Neural cell (in vitro differentiated cells): Measurements from ENCODE around the gene GPR161. TPM values are rescaled to one million over a fixed set of nuclear protein-coding genes. Genes with fewer than 3 reads are reported as not detected.

Experiments used
- H2AFZ ChIP-seq: fragments of 200-600, 300-800 bp; sonication (generic), shearing (Covaris generic); 2 replicates; pipeline ENCODE4 v1.6.0; 2014; ENCODE audit warnings: low read depth, mild to moderate bottlenecking, antibody characterized with exemption, low read length, moderate library complexity
- H3F3A ChIP-seq: fragments of 200-600 bp; shearing (Covaris generic); 2 replicates; pipeline ENCODE4 v1.6.1; 2016; ENCODE audit warnings: mild to moderate bottlenecking, moderate library complexity, mixed read lengths, antibody characterized with exemption, low read length; ENCODE audit not compliant: insufficient read depth, poor library complexity, severe bottlenecking
- H3K27ac ChIP-seq: fragments of 200-600, 300-800 bp; sonication (generic), shearing (Covaris generic); 2 replicates; pipeline ENCODE4 v1.5.1; 2014; ENCODE audit warnings: mild to moderate bottlenecking, low read length, moderate library complexity
- H3K27me3 ChIP-seq: fragments of 300-800, 200-600 bp; sonication (generic), shearing (Covaris generic); 2 replicates; pipeline ENCODE4 v1.6.0; 2014; ENCODE audit warnings: mild to moderate bottlenecking, low read depth, low read length, moderate library complexity; ENCODE audit not compliant: insufficient read depth
- H3K36me3 ChIP-seq: fragments of 300-800, 200-600 bp; sonication (generic), shearing (Covaris generic); 2 replicates; pipeline ENCODE4 v1.5.1; 2014; ENCODE audit warnings: mild to moderate bottlenecking, antibody characterized with exemption, low read length, moderate library complexity; ENCODE audit not compliant: insufficient read depth
- H3K4me2 ChIP-seq: fragments of 300-800, 200-600 bp; sonication (generic), shearing (Covaris generic); 2 replicates; pipeline ENCODE4 v1.6.0; 2014; ENCODE audit warnings: mild to moderate bottlenecking, low read length
- H3K4me3 ChIP-seq: fragments of 300-800, 200-600 bp; sonication (generic), shearing (Covaris generic); 2 replicates; pipeline ENCODE4 v1.5.1; 2014; ENCODE audit warnings: mild to moderate bottlenecking, low read length, moderate library complexity
- H3K79me2 ChIP-seq: fragments of 200-600 bp; shearing (Covaris generic); replicated peaks from 2 replicates; pipeline ENCODE4 v1.6.0; 2014; ENCODE audit warnings: mild to moderate bottlenecking, low read length, moderate library complexity; ENCODE audit not compliant: insufficient read depth
- H3K9ac ChIP-seq: fragments of 300-800, 200-600 bp; sonication (generic), shearing (Covaris generic); 2 replicates; pipeline ENCODE4 v1.6.1; 2016; ENCODE audit warnings: mild to moderate bottlenecking, low read length, mixed read lengths
- H3K9me2 ChIP-seq: fragments of 200-600 bp; shearing (Covaris generic); 2 replicates; pipeline ENCODE4 v1.6.1; 2016; ENCODE audit warnings: mild to moderate bottlenecking, low read length, mixed read lengths; ENCODE audit not compliant: insufficient read depth
- H3K9me3 ChIP-seq: fragments of 200-600, 300-800 bp; sonication (generic), shearing (Covaris generic); 2 replicates; pipeline ENCODE4 v1.6.1; 2016; ENCODE audit warnings: mild to moderate bottlenecking, mixed run types, low read length, moderate library complexity, mixed read lengths
- H4K20me1 ChIP-seq: fragments of 200-600 bp; shearing (Covaris generic); 2 replicates; pipeline ENCODE4 v1.6.1; 2016; ENCODE audit warnings: mild to moderate bottlenecking, mixed run types; ENCODE audit not compliant: insufficient read depth
- EP300 ChIP-seq: fragments of 450-650 bp; conservative IDR thresholded peaks from 2 replicates; pipeline ENCODE4 v1.6.1; 2014; ENCODE audit warnings: antibody characterized with exemption, mild to moderate bottlenecking, moderate library complexity; ENCODE audit not compliant: poor library complexity, severe bottlenecking
- EZH2 ChIP-seq: fragments of 200-600, 300-800 bp; shearing (Covaris generic), sonication (generic); IDR thresholded peaks from 2 replicates; pipeline ENCODE4 v1.6.1; 2014; ENCODE audit warnings: antibody characterized with exemption, low read length, borderline replicate concordance, mild to moderate bottlenecking; ENCODE audit not compliant: insufficient read depth, poor library complexity, severe bottlenecking
- MXI1 ChIP-seq: fragments of 450-650 bp; conservative IDR thresholded peaks from 2 replicates; pipeline ENCODE4 v1.6.1; 2014; ENCODE audit warnings: antibody characterized with exemption, mild to moderate bottlenecking; ENCODE audit not compliant: poor library complexity, severe bottlenecking
- POLR2AphosphoS5 ChIP-seq: IDR thresholded peaks from 2 replicates; pipeline ENCODE4 v1.6.1; 2012
- RAD21 ChIP-seq: fragments of 450-650 bp; conservative IDR thresholded peaks from 2 replicates; pipeline ENCODE4 v1.6.1; 2014; ENCODE audit warnings: antibody characterized with exemption, mild to moderate bottlenecking, moderate library complexity
- SMC3 ChIP-seq: fragments of 450-650 bp; conservative IDR thresholded peaks from 2 replicates; pipeline ENCODE4 v1.6.1; 2014; ENCODE audit warnings: antibody characterized with exemption, mild to moderate bottlenecking, moderate library complexity; ENCODE audit not compliant: poor library complexity
- TAF1 ChIP-seq: IDR thresholded peaks from 2 replicates; pipeline ENCODE4 v1.6.1; 2012; ENCODE audit warnings: low read depth
- polyA plus RNA-seq: library from polyadenylated mRNA; depleted of rRNA; stranded (reverse); fragments of >200 nt; gene quantifications from 2 replicates; pipeline ENCODE4 v1.2.3, GENCODE V29; 2014
- TF ChIP-seq, protein P1 (sequence below): IDR thresholded peaks from 2 replicates; pipeline ENCODE4 v1.6.1; 2012; ENCODE audit warnings: borderline replicate concordance
- TF ChIP-seq, protein P2 (sequence below): fragments of 450-650 bp; IDR thresholded peaks from 2 replicates; pipeline ENCODE4 v1.5.1; 2014; ENCODE audit warnings: antibody characterized with exemption, mild to moderate bottlenecking, moderate library complexity; ENCODE audit not compliant: poor library complexity, severe bottlenecking

Gene GPR161
- polyA plus RNA-seq, 1 donor from 2014 or later, result 39.0 TPM

GRCh38 chr1:168097921-168098528, 38.7 kb downstream of the GPR161 start:
- Histone ChIP-seq H3K79me2 (no peaks in the 10 kb centered on the region), H4K20me1 (no peaks in the 10 kb centered on the region), H3K4me2 (no peak overlapping the region), H3F3A (no peaks in the 10 kb centered on the region), H3K9ac (no peak overlapping the region), H3K36me3 (no peaks in the 10 kb centered on the region), H2AFZ (no peak overlapping the region), H3K9me3 (no peaks in the 10 kb centered on the region), H3K4me3 (no peak overlapping the region), H3K9me2 (no peaks in the 10 kb centered on the region), H3K27ac (no peak overlapping the region), H3K27me3 (no peaks in the 10 kb centered on the region)
- no peak for TF ChIP-seq EZH2
- TF ChIP-seq, protein P1, sequence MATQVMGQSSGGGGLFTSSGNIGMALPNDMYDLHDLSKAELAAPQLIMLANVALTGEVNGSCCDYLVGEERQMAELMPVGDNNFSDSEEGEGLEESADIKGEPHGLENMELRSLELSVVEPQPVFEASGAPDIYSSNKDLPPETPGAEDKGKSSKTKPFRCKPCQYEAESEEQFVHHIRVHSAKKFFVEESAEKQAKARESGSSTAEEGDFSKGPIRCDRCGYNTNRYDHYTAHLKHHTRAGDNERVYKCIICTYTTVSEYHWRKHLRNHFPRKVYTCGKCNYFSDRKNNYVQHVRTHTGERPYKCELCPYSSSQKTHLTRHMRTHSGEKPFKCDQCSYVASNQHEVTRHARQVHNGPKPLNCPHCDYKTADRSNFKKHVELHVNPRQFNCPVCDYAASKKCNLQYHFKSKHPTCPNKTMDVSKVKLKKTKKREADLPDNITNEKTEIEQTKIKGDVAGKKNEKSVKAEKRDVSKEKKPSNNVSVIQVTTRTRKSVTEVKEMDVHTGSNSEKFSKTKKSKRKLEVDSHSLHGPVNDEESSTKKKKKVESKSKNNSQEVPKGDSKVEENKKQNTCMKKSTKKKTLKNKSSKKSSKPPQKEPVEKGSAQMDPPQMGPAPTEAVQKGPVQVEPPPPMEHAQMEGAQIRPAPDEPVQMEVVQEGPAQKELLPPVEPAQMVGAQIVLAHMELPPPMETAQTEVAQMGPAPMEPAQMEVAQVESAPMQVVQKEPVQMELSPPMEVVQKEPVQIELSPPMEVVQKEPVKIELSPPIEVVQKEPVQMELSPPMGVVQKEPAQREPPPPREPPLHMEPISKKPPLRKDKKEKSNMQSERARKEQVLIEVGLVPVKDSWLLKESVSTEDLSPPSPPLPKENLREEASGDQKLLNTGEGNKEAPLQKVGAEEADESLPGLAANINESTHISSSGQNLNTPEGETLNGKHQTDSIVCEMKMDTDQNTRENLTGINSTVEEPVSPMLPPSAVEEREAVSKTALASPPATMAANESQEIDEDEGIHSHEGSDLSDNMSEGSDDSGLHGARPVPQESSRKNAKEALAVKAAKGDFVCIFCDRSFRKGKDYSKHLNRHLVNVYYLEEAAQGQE, result no peak
- TF ChIP-seq SMC3, result no peak
- TF ChIP-seq RAD21, result no peak
- no peak for TF ChIP-seq TAF1

- Histone ChIP-seq H3K79me2 (no peaks in the 10 kb centered on the region), H3K4me3 (no peak overlapping the region), H3K27me3 (no peaks in the 10 kb centered on the region), H2AFZ (no peak overlapping the region), H3K9me2 (no peaks in the 10 kb centered on the region), H3K27ac (no peak overlapping the region), H3K36me3 (no peaks in the 10 kb centered on the region), H4K20me1 (no peaks in the 10 kb centered on the region), H3F3A (no peaks in the 10 kb centered on the region), H3K4me2 (no peak overlapping the region), H3K9ac (no peak overlapping the region), H3K9me3 (no peaks in the 10 kb centered on the region)
- TF ChIP-seq EP300, result no peak
Measured at GRCh38 chr1:168096296-168097165, 40.2 kb downstream of the GPR161 start.

- Histone ChIP-seq H3K9ac (no peak overlapping the region), H3K9me3 (no peaks in the 10 kb centered on the region), H3K4me3 (no peak overlapping the region), H3F3A (no peaks in the 10 kb centered on the region), H3K27ac (no peak overlapping the region), H3K4me2 (no peak overlapping the region), H3K79me2 (no peaks in the 10 kb centered on the region), H4K20me1 (no peaks in the 10 kb centered on the region), H2AFZ (no peak overlapping the region), H3K36me3 (no peaks in the 10 kb centered on the region), H3K9me2 (no peaks in the 10 kb centered on the region), H3K27me3 (no peaks in the 10 kb centered on the region)
- TF ChIP-seq, protein P1, result no peak
- TF ChIP-seq MXI1, result no peak
- no peak for TF ChIP-seq EP300
- TF ChIP-seq EZH2, result no peak
- no peak for TF ChIP-seq SMC3
- TF ChIP-seq TAF1, result no peak
- TF ChIP-seq POLR2AphosphoS5, result no peak
- TF ChIP-seq RAD21, result no peak
- TF ChIP-seq, protein P2, sequence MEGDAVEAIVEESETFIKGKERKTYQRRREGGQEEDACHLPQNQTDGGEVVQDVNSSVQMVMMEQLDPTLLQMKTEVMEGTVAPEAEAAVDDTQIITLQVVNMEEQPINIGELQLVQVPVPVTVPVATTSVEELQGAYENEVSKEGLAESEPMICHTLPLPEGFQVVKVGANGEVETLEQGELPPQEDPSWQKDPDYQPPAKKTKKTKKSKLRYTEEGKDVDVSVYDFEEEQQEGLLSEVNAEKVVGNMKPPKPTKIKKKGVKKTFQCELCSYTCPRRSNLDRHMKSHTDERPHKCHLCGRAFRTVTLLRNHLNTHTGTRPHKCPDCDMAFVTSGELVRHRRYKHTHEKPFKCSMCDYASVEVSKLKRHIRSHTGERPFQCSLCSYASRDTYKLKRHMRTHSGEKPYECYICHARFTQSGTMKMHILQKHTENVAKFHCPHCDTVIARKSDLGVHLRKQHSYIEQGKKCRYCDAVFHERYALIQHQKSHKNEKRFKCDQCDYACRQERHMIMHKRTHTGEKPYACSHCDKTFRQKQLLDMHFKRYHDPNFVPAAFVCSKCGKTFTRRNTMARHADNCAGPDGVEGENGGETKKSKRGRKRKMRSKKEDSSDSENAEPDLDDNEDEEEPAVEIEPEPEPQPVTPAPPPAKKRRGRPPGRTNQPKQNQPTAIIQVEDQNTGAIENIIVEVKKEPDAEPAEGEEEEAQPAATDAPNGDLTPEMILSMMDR, result no peak
Measured at GRCh38 chr1:168095476-168095875, 41.3 kb downstream of the GPR161 start.
